Gastroesophageal sphincter (tissue), 3 donors: ENCODE measurements around the gene NCF2.

Experiments used
- CTCF ChIP-seq, 4 experiments: fragments of 200-600 bp in 2 of 4; fragments of 450-650 bp in 2 of 4; sonication (generic) in 1 of 4; IDR thresholded peaks; one replicate each; pipeline ENCODE4 v1.5.1; 2017 to 2019; ENCODE audit warnings: antibody characterized with exemption in 4 of 4, mild to moderate bottlenecking in 2 of 4, moderate library complexity in 2 of 4
- POLR2A ChIP-seq, 2 donors: fragments of 450-650 bp; IDR thresholded peaks; one replicate each; pipeline ENCODE4 v1.6.1; 2017; ENCODE audit warnings: antibody characterized with exemption in 2 of 2, mild to moderate bottlenecking in 2 of 2, moderate library complexity in 1 of 2
- POLR2AphosphoS5 ChIP-seq: sonication (generic); formaldehyde crosslinking; IDR thresholded peaks from one replicate; pipeline ENCODE4 v1.6.1; 2017; ENCODE audit warnings: antibody characterized with exemption

- TF ChIP-seq POLR2A (IDR thresholded peaks at IDR 0.05) = no peak
- TF ChIP-seq CTCF (IDR thresholded peaks at IDR 0.05) = no peak
- TF ChIP-seq POLR2AphosphoS5 = no peak
Measured at GRCh38 chr1:183546427-183546826, 43.8 kb downstream of the NCF2 start.
